GM21619 (cell line): ENCODE results near the gene DHX16.
"Not testable (repeated sequence)": the region's sequence is repeated elsewhere in the genome, so short reads cannot be mapped to it uniquely, and the experiment has no call there.

ENCODE experiments used
- ATAC-seq: cut with Tn5 transposase; IDR thresholded peaks from one replicate; pipeline ENCODE4 v1.9.1; 2021; ENCODE audit not compliant: unreplicated experiment

Gene DHX16

GRCh38 chr6:30679765-30680535 is 7.1 kb upstream of the DHX16 start:
- ATAC-seq = no peak

GRCh38 chr6:30678964-30679726 is 6.3 kb upstream of the DHX16 start:
- ATAC-seq = no peak

- no peak for ATAC-seq
Observed at GRCh38 chr6:30676660-30677285, 4.0 kb upstream of the DHX16 start.

- ATAC-seq = no peak
Observed at GRCh38 chr6:30670760-30671527, 1.9 kb downstream of the DHX16 start.

- not testable (repeated sequence) for ATAC-seq
Observed at GRCh38 chr6:30666300-30666699, 6.5 kb downstream of the DHX16 start.

GRCh38 chr6:30664994-30665767 is 7.6 kb downstream of the DHX16 start:
- no peak for ATAC-seq

- ATAC-seq = not testable (repeated sequence)
Observed at GRCh38 chr6:30657922-30658321, 14.9 kb downstream of the DHX16 start.

GRCh38 chr6:30657454-30657853 is 15.4 kb downstream of the DHX16 start:
- ATAC-seq = no peak

- ATAC-seq = no peak
Observed at GRCh38 chr6:30656513-30656912, 16.3 kb downstream of the DHX16 start.

- no peak for ATAC-seq
Observed at GRCh38 chr6:30655743-30656094, 17.1 kb downstream of the DHX16 start.

- ATAC-seq = no peak
Observed at GRCh38 chr6:30654798-30655742, 17.7 kb downstream of the DHX16 start.

- ATAC-seq = no peak
Observed at GRCh38 chr6:30651143-30651542, 21.7 kb downstream of the DHX16 start.

GRCh38 chr6:30647242-30648116 is 25.3 kb downstream of the DHX16 start:
- peak; percentile 61 for ATAC-seq

- ATAC-seq = peak; percentile 42
Observed at GRCh38 chr6:30646450-30647241, 26.2 kb downstream of the DHX16 start, which contains the start of gene C6orf136. Gene C6orf136, plus strand, starts transcription at chr6:30647133. Its CDS starts 99 bp downstream, at chr6:30647232.

- no peak for ATAC-seq
Observed at GRCh38 chr6:30645989-30646388, 26.8 kb downstream of the DHX16 start.

GRCh38 chr6:30644769-30645168 is 28.0 kb downstream of the DHX16 start:
- ATAC-seq = no peak

- no peak for ATAC-seq
Observed at GRCh38 chr6:30643656-30644055, 29.1 kb downstream of the DHX16 start.
